Measurements from ENCODE around the gene CSF3. TPM values are rescaled to one million over a fixed set of nuclear protein-coding genes. Genes with fewer than 3 reads are reported as not detected.
A peak's percentile ranks its signal among the peaks of the same experiment; 100 is the strongest.

Gene CSF3
- total RNA-seq, 1 experiment from 2014 or later = not detected

DNA sequence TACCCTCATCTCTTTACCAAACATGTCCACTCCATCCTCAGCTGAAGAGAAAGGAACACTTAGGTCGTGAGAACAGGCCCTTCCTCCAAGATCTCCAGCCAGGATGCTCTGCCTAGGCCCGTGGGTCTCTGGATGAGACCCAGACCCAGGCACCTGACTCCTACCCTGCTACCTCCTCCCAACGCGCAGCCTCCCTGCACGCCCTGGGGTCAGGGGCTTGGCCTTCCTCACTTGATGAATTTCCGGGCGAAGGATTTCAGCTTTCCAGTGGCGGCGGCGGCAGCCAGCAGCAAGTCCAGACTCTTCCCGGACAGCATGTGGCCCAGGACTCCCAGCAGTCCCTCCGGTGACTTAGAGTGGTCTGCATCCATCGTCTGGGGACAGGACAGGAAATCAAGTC, 13.4 kb downstream of the CSF3 start:
- H3K36me3 Mint-ChIP-seq (ENCODE audit: insufficient read depth in 1 of 3, low read depth in 3 of 3) = peaks cover 44 to 78% (median 71%) of the 10 kb centered on the region in 3 experiments; a peak in 6 of 7 replicates

More for the DNA sequence above, 13.4 kb downstream of the CSF3 start:
- no CpG with 5 or more reads among the region's 13 CpGs for WGBS (ENCODE audit: extremely low coverage, insufficient read length, low lambda C conversion rate)
- H3K27me3 Mint-ChIP-seq (ENCODE audit: low read depth) = no peaks in the 10 kb centered on the region
- Histone ChIP-seq H2AK5ac (ENCODE audit: insufficient read length, low read length) (no peak overlapping the region), H3K23ac (ENCODE audit: insufficient read length, low read depth, low read length) (no peak overlapping the region), H4K8ac (replicated peaks; ENCODE audit: insufficient read length, low read depth, low read length) (no peak overlapping the region), H2BK120ac (ENCODE audit: low read depth, low read length, poor library complexity, severe bottlenecking) (no peak overlapping the region), H3K14ac (ENCODE audit: insufficient read depth, low read length) (no peak overlapping the region), H3K79me1 (ENCODE audit: insufficient read depth, low read depth, low read length, poor library complexity, severe bottlenecking) (no peaks in the 10 kb centered on the region), H2BK20ac (ENCODE audit: low read depth, low read length, poor library complexity, severe bottlenecking) (no peak overlapping the region), H3K9me3 (ENCODE audit: control insufficient read depth, low read depth, low read length) (no peaks in the 10 kb centered on the region), H3K4me1 (ENCODE audit: insufficient read depth, low read length) (no peaks in the 10 kb centered on the region), H3K23me2 (ENCODE audit: insufficient read length, low read depth, low read length, poor library complexity, severe bottlenecking) (no peaks in the 10 kb centered on the region), H3K27me3 (ENCODE audit: insufficient read depth, low read length) (no peaks in the 10 kb centered on the region), H2BK12ac (ENCODE audit: insufficient read length, low read depth, low read length) (no peak overlapping the region), H3T11ph (ENCODE audit: low read length) (no peak overlapping the region), H3K27ac (ENCODE audit: insufficient read length, low read depth, low read length) (no peak overlapping the region), H3K18ac (ENCODE audit: insufficient read length, low read depth, low read length) (no peak overlapping the region), H2BK5ac (ENCODE audit: insufficient read length, low read length) (no peak overlapping the region), H3K56ac (ENCODE audit: insufficient read length, low read depth, low read length) (no peak overlapping the region), H3K4me2 (ENCODE audit: insufficient read depth, insufficient read length, low read length) (no peak overlapping the region), H2BK15ac (ENCODE audit: low read depth, low read length) (no peak overlapping the region), H3K9ac (ENCODE audit: extremely low read depth, insufficient read length, low read length) (no peak overlapping the region), H4K91ac (ENCODE audit: insufficient read length, low read depth, low read length) (no peak overlapping the region), H3K79me2 (ENCODE audit: insufficient read depth, low read length) (no peaks in the 10 kb centered on the region), H3K4ac (ENCODE audit: low read depth, low read length) (no peak overlapping the region), H2AFZ (ENCODE audit: low read length) (no peak overlapping the region), H4K20me1 (ENCODE audit: control insufficient read depth, insufficient read depth, insufficient read length) (no peaks in the 10 kb centered on the region), H4K5ac (ENCODE audit: insufficient read length, low read depth, low read length) (no peak overlapping the region)
- TF ChIP-seq, protein P1, sequence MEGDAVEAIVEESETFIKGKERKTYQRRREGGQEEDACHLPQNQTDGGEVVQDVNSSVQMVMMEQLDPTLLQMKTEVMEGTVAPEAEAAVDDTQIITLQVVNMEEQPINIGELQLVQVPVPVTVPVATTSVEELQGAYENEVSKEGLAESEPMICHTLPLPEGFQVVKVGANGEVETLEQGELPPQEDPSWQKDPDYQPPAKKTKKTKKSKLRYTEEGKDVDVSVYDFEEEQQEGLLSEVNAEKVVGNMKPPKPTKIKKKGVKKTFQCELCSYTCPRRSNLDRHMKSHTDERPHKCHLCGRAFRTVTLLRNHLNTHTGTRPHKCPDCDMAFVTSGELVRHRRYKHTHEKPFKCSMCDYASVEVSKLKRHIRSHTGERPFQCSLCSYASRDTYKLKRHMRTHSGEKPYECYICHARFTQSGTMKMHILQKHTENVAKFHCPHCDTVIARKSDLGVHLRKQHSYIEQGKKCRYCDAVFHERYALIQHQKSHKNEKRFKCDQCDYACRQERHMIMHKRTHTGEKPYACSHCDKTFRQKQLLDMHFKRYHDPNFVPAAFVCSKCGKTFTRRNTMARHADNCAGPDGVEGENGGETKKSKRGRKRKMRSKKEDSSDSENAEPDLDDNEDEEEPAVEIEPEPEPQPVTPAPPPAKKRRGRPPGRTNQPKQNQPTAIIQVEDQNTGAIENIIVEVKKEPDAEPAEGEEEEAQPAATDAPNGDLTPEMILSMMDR (conservative IDR thresholded peaks at IDR 0.05) = no peak
- no peaks in the 10 kb centered on the region for H3K9me3 Mint-ChIP-seq
- peak overlapping the region in 1 of 3 experiments; percentile 45; a peak in 2 of 7 replicates for H3K27ac Mint-ChIP-seq
- no peak for DNase-seq
- no peak overlapping the region for H3K4me3 Mint-ChIP-seq
- peaks cover 1 to 7% of the 10 kb centered on the region in 2 experiments; a peak in 2 of 4 replicates for H3K4me1 Mint-ChIP-seq

All from H9 (cell line).